Measurements from ENCODE around the gene IQSEC1.

DNA sequence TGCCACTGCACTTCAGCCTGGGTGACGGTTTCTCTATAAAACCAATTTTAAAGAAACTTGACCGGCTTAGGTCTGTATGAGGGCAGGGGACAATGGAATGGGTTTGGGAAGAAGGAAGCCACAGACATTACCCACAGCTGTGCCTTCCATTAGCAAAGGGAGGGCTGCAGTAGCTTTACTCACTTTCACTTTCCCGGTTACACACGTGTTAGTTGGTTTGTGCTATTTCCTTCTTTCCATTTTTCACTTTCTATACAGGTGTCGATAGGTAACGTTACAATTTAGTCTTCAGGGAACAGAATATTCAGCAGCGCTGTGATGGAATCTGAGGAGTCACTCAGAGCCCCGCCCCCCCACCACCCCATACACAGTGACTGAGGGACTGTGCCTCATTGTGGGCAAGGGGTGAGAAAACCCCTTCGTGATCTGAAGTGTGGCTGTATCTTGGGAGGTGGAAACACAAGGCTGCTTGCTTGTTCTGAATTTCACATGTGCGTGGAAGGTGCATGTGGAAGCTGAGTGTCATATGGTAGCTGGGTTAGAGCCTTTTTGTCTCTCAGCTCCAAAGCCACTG, 187.0 kb downstream of the IQSEC1 start:
- no peak for TF ChIP-seq GATA2 (IDR thresholded peaks at IDR 0.05; ENCODE audit: low read depth, low read length)
- TF ChIP-seq GATA3 (IDR thresholded peaks at IDR 0.05; ENCODE audit: low read depth, low read length) = no peak
